B cell (primary cell): ENCODE data around the gene CAMSAP2.

Source experiments
- EZH2 ChIP-seq: IDR thresholded peaks from 2 replicates; pipeline ENCODE4 v1.6.1; 2012; ENCODE audit warnings: borderline replicate concordance, low read depth, mild to moderate bottlenecking, moderate library complexity, low read length; ENCODE audit not compliant: insufficient read depth, poor library complexity, severe bottlenecking
- TF ChIP-seq, protein P1 (sequence below): fragments of 200-600 bp; IDR thresholded peaks from one replicate; pipeline ENCODE4 v1.8.0; 2022; ENCODE audit warnings: antibody characterized with exemption, mild to moderate bottlenecking

DNA sequence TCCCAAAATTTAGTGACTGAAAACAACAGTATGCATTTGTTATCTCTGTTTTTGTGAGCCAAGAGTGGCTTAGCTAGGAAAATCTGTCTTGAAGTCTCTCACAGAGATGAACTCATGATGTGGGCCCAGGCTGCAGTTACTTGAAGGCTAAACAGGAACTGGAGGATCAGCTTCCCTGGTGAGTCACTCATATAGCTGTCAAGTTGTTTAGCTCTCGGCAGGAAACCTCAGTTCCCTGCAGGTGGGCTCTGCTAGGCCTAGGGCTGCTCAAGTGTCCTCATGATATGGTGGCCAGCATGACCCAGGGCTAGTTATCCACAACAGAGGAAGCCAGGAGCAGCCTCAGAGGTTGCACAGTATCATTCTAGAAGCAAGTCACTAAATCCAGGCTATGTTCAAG, 38.8 kb upstream of the CAMSAP2 start:
- TF ChIP-seq, protein P1, sequence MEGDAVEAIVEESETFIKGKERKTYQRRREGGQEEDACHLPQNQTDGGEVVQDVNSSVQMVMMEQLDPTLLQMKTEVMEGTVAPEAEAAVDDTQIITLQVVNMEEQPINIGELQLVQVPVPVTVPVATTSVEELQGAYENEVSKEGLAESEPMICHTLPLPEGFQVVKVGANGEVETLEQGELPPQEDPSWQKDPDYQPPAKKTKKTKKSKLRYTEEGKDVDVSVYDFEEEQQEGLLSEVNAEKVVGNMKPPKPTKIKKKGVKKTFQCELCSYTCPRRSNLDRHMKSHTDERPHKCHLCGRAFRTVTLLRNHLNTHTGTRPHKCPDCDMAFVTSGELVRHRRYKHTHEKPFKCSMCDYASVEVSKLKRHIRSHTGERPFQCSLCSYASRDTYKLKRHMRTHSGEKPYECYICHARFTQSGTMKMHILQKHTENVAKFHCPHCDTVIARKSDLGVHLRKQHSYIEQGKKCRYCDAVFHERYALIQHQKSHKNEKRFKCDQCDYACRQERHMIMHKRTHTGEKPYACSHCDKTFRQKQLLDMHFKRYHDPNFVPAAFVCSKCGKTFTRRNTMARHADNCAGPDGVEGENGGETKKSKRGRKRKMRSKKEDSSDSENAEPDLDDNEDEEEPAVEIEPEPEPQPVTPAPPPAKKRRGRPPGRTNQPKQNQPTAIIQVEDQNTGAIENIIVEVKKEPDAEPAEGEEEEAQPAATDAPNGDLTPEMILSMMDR: no peak
- TF ChIP-seq EZH2: no peak
